HG03457 (cell line): ENCODE measurements around the gene OSGIN1.

Source experiments
- ATAC-seq: cut with Tn5 transposase; IDR thresholded peaks from one replicate; pipeline ENCODE4 v1.9.1; 2021; ENCODE audit warnings: moderate number of reproducible peaks; ENCODE audit not compliant: unreplicated experiment

Gene OSGIN1

GRCh38 chr16:83956336-83957289, 3.6 kb downstream of the OSGIN1 start:
- no peak for ATAC-seq

GRCh38 chr16:83957296-83957855, 4.3 kb downstream of the OSGIN1 start:
- ATAC-seq = no peak

GRCh38 chr16:83958137-83958845, 5.3 kb downstream of the OSGIN1 start:
- ATAC-seq = no peak

GRCh38 chr16:83958846-83959565, 6.0 kb downstream of the OSGIN1 start:
- ATAC-seq = no peak

- ATAC-seq = no peak
Observed at GRCh38 chr16:83959656-83960434, 6.8 kb downstream of the OSGIN1 start.

GRCh38 chr16:83960521-83961249, 7.6 kb downstream of the OSGIN1 start:
- no peak for ATAC-seq

- no peak for ATAC-seq
Observed at GRCh38 chr16:83961591-83961990, 8.6 kb downstream of the OSGIN1 start.

GRCh38 chr16:83963277-83964119, 10.5 kb downstream of the OSGIN1 start:
- ATAC-seq = no peak

GRCh38 chr16:83964684-83965443, 11.8 kb downstream of the OSGIN1 start:
- ATAC-seq = no peak

GRCh38 chr16:83965444-83966152, 12.6 kb downstream of the OSGIN1 start:
- ATAC-seq = no peak

GRCh38 chr16:83966153-83966696, 13.2 kb downstream of the OSGIN1 start:
- no peak for ATAC-seq

GRCh38 chr16:83967091-83967490, 14.1 kb downstream of the OSGIN1 start:
- ATAC-seq = no peak

- no peak for ATAC-seq
Observed at GRCh38 chr16:83967838-83968305, 14.8 kb downstream of the OSGIN1 start, which contains the start of gene NECAB2. Gene NECAB2 (plus strand): TSS chr16:83968244. CDS start chr16:83968649, 405 bp downstream.

GRCh38 chr16:83968306-83968851, 15.3 kb downstream of the OSGIN1 start:
- no peak for ATAC-seq

GRCh38 chr16:83968891-83969649, 16.0 kb downstream of the OSGIN1 start:
- no peak for ATAC-seq
